ENCODE results near the gene RALGPS2.

The RALGPS2 gene

DNA sequence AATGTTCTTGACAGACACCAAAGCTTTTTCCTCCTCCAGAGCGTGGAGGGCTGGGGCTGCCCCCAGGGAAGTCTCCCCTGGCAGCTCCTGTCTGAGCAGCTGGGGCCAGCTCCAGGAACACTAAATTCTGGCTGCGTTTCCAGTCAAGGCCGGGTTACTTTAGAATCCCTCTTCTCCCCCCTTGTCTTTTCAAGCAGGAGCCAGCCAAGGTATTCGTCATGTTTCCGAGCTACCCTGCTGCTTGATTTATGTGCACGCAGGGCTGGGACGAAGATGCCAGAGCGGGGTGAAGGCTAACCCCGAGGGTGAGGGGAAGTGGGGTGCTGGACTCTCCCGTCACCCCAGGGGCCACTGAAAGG lies 213.9 kb downstream of the RALGPS2 start:
- Histone ChIP-seq H3K27ac (replicated peaks; ENCODE audit: low read length) (no peak overlapping the region), H2BK12ac (ENCODE audit: low read length) (no peak overlapping the region), H3K79me1 (ENCODE audit: low read depth, low read length) (no peaks in the 10 kb centered on the region), H3K18ac (ENCODE audit: low read length) (peak overlapping the region; percentile 57), H2BK15ac (ENCODE audit: low read length) (no peak overlapping the region), H3K27me3 (ENCODE audit: control insufficient read depth in 3 of 3, insufficient read depth in 3 of 3, low read depth in 1 of 3, low read length in 3 of 3) (peaks cover 0 to 20% (median 0%) of the 10 kb centered on the region in 3 experiments), H3K23ac (ENCODE audit: low read depth, low read length, poor library complexity) (no peak overlapping the region), H3K9ac (ENCODE audit: low read depth, low read length, poor library complexity) (no peak overlapping the region), H3K4ac (ENCODE audit: low read length) (no peak overlapping the region), H2AFZ (ENCODE audit: low read length) (no peak overlapping the region), H3K4me2 (ENCODE audit: insufficient read depth, low read length, poor library complexity, severe bottlenecking) (no peak overlapping the region), H3K9me3 (replicated peaks in 1 of 2; ENCODE audit: control insufficient read depth in 2 of 2, insufficient read depth in 1 of 2, low read depth in 1 of 2, low read length in 2 of 2) (no peaks in the 10 kb centered on the region), H2AK5ac (ENCODE audit: low read depth, low read length) (no peak overlapping the region), H3K36me3 (replicated peaks in 1 of 2; ENCODE audit: control insufficient read depth in 2 of 2, insufficient read depth in 2 of 2, low read length in 2 of 2) (no peaks in the 10 kb centered on the region), H3K4me1 (ENCODE audit: control insufficient read depth in 2 of 2, insufficient read depth in 1 of 2, low read depth in 1 of 2, low read length in 2 of 2) (peaks cover 5 to 9% of the 10 kb centered on the region in 2 donors), H4K8ac (ENCODE audit: low read depth, low read length) (no peak overlapping the region), H2BK5ac (ENCODE audit: low read length) (no peak overlapping the region), H4K91ac (ENCODE audit: low read depth, low read length, poor library complexity) (no peak overlapping the region), H3K14ac (ENCODE audit: low read length) (no peak overlapping the region), H3K4me3 (ENCODE audit: low read length in 2 of 2) (no peak overlapping the region), H2BK120ac (ENCODE audit: low read depth, low read length) (no peak overlapping the region)
- WGBS, 2 donors (ENCODE audit: extremely low coverage in 2 of 2, insufficient read length in 2 of 2, insufficient replicate concordance in 1 of 2), result no CpG with 5 or more reads among the region's 10 CpGs
- no peak for DNase-seq (ENCODE audit: low spot score)

DNA sequence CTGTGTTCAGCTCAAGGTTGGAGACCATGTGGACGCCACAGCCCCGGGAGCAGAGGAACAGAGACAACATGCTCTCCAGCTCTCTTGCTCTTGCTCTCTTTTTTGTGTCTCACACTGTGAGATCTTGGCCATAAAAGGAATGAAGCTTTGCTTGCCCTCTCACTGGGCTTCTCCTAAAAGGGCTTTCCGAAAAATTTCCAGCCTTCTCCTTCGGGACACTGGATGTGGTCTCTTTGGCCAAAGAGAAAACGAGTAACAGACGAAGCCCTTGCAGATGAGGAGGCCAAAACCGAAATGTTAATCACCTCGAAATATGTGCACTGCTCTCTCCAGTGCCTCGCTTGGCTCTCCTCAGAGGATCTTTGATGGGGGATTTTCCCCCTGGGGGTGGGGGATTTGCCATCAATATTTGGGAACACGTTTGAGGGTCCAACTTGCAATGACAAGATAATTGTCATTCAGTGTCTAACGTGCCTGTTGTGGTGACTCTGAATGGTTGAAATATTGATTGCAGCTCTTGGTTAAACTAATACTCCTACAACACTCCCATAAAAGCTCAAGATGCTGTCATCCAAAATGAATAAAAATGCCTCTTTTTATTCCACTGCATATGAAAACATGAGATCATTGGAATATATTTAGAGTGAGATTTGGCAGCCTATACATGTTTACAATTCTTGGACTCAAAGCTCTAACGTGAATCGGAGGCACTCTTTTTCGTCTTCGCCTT lies 214.5 kb downstream of the RALGPS2 start:
- H3K79me1 ChIP-seq (ENCODE audit: low read depth, low read length), result no peaks in the 10 kb centered on the region
- no peak overlapping the region for H3K23ac ChIP-seq (ENCODE audit: low read depth, low read length, poor library complexity)
- no peak overlapping the region for H3K4ac ChIP-seq (ENCODE audit: low read length)
- H3K27ac ChIP-seq (replicated peaks; ENCODE audit: low read length), result no peak overlapping the region
- no peak overlapping the region for H2AFZ ChIP-seq (ENCODE audit: low read length)
- H2BK5ac ChIP-seq (ENCODE audit: low read length), result no peak overlapping the region
- no peak overlapping the region for H2BK120ac ChIP-seq (ENCODE audit: low read depth, low read length)
- WGBS, 2 donors (ENCODE audit: extremely low coverage in 2 of 2, insufficient read length in 2 of 2, insufficient replicate concordance in 1 of 2), result no CpG with 5 or more reads among the region's 15 CpGs
- no peak overlapping the region for H3K4me3 ChIP-seq (ENCODE audit: low read length in 2 of 2)
- H2AK5ac ChIP-seq (ENCODE audit: low read depth, low read length), result no peak overlapping the region
- no peak overlapping the region for H4K8ac ChIP-seq (ENCODE audit: low read depth, low read length)
- H3K9ac ChIP-seq (ENCODE audit: low read depth, low read length, poor library complexity), result no peak overlapping the region
- peaks cover 5 to 9% of the 10 kb centered on the region in 2 donors for H3K4me1 ChIP-seq (ENCODE audit: control insufficient read depth in 2 of 2, insufficient read depth in 1 of 2, low read depth in 1 of 2, low read length in 2 of 2)
- DNase-seq (ENCODE audit: low spot score), result no peak
- H3K14ac ChIP-seq (ENCODE audit: low read length), result no peak overlapping the region
- peaks cover 0 to 20% (median 0%) of the 10 kb centered on the region in 3 experiments for H3K27me3 ChIP-seq (ENCODE audit: control insufficient read depth in 3 of 3, insufficient read depth in 3 of 3, low read depth in 1 of 3, low read length in 3 of 3)
- H2BK12ac ChIP-seq (ENCODE audit: low read length), result no peak overlapping the region
- no peaks in the 10 kb centered on the region for H3K9me3 ChIP-seq (replicated peaks in 1 of 2; ENCODE audit: control insufficient read depth in 2 of 2, insufficient read depth in 1 of 2, low read depth in 1 of 2, low read length in 2 of 2)
- H2BK15ac ChIP-seq (ENCODE audit: low read length), result no peak overlapping the region
- H3K36me3 ChIP-seq (replicated peaks in 1 of 2; ENCODE audit: control insufficient read depth in 2 of 2, insufficient read depth in 2 of 2, low read length in 2 of 2), result no peaks in the 10 kb centered on the region
- no peak overlapping the region for H4K91ac ChIP-seq (ENCODE audit: low read depth, low read length, poor library complexity)
- H3K18ac ChIP-seq (ENCODE audit: low read length), result peak overlapping the region; percentile 57
- H3K4me2 ChIP-seq (ENCODE audit: insufficient read depth, low read length, poor library complexity, severe bottlenecking), result no peak overlapping the region

DNA sequence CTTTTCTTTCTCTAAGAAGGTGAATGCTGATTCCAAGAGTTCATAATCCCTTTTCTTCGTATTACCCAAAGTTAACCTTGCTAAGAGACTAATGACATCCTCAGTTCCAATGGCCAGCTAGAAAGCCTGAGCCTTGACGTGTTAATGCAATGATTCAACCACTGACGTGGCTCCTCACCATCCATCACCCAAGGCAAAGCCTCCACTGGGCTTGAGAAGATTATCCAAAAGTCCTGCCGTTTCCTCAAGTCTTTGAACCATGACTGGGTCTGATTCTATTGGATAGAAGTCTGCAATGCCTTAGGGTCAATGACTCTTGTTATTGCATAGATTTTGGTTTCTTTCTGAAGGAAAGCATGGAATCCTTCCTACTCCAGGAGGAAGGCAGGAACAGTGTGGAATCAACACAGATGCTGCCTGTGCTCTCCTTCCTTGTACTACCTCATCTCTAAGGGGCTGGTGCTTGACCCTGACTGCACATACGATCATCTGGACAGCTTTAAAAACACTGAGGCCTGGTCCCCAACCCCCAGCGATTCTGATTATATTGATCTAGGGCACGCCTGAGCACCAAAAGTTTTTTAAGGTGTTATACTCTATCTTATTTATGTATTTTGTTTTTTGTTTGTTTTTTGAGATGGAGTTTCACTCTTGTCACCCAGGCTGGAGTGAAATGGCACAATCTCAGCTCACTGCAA lies 215.2 kb downstream of the RALGPS2 start:
- Histone ChIP-seq H2BK15ac (ENCODE audit: low read length) (no peak overlapping the region), H3K4me3 (ENCODE audit: low read length in 2 of 2) (no peak overlapping the region), H4K8ac (ENCODE audit: low read depth, low read length) (no peak overlapping the region), H3K79me1 (ENCODE audit: low read depth, low read length) (no peaks in the 10 kb centered on the region), H2BK12ac (ENCODE audit: low read length) (no peak overlapping the region), H3K9me3 (replicated peaks in 1 of 2; ENCODE audit: control insufficient read depth in 2 of 2, insufficient read depth in 1 of 2, low read depth in 1 of 2, low read length in 2 of 2) (no peaks in the 10 kb centered on the region), H3K27ac (replicated peaks; ENCODE audit: low read length) (no peak overlapping the region), H3K18ac (ENCODE audit: low read length) (no peak overlapping the region), H4K91ac (ENCODE audit: low read depth, low read length, poor library complexity) (no peak overlapping the region), H3K4me1 (ENCODE audit: control insufficient read depth in 2 of 2, insufficient read depth in 1 of 2, low read depth in 1 of 2, low read length in 2 of 2) (peaks cover 5 to 9% of the 10 kb centered on the region in 2 donors), H3K9ac (ENCODE audit: low read depth, low read length, poor library complexity) (no peak overlapping the region), H2AFZ (ENCODE audit: low read length) (no peak overlapping the region), H3K4ac (ENCODE audit: low read length) (no peak overlapping the region), H3K4me2 (ENCODE audit: insufficient read depth, low read length, poor library complexity, severe bottlenecking) (no peak overlapping the region), H2BK120ac (ENCODE audit: low read depth, low read length) (no peak overlapping the region), H2AK5ac (ENCODE audit: low read depth, low read length) (no peak overlapping the region), H3K36me3 (replicated peaks in 1 of 2; ENCODE audit: control insufficient read depth in 2 of 2, insufficient read depth in 2 of 2, low read length in 2 of 2) (no peaks in the 10 kb centered on the region), H3K27me3 (ENCODE audit: control insufficient read depth in 3 of 3, insufficient read depth in 3 of 3, low read depth in 1 of 3, low read length in 3 of 3) (peaks cover 0 to 20% (median 0%) of the 10 kb centered on the region in 3 experiments), H3K23ac (ENCODE audit: low read depth, low read length, poor library complexity) (no peak overlapping the region), H3K14ac (ENCODE audit: low read length) (no peak overlapping the region), H2BK5ac (ENCODE audit: low read length) (no peak overlapping the region)
- no peak for DNase-seq (ENCODE audit: low spot score)
- no CpG with 5 or more reads among the region's 7 CpGs for WGBS, 2 donors (ENCODE audit: extremely low coverage in 2 of 2, insufficient read length in 2 of 2, insufficient replicate concordance in 1 of 2)

DNA sequence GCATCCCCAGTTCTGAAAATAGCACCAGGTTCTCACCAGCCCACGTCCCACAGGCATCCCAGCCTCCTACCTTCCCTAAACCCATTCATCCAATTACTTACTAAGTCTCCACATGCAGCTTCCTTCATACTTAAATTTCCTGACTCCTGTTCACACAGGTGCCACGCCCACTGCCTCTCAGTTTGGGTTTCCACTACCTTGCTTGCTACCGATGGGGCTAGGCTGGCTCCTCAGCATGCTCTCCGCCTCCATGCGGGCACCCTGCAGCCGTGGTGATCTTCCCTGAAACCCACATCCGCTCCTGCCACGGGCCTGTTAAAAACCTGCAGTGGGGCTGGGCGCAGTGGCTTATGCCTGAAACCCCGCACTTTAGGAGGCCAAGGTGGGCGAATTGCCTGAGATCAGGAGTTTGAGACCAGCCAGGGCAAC lies 216.2 kb downstream of the RALGPS2 start:
- Histone ChIP-seq H4K91ac (ENCODE audit: low read depth, low read length, poor library complexity) (no peak overlapping the region), H2BK5ac (ENCODE audit: low read length) (no peak overlapping the region)

More for the DNA sequence above, 216.2 kb downstream of the RALGPS2 start:
- H2BK12ac ChIP-seq (ENCODE audit: low read length), result no peak overlapping the region
- no peaks in the 10 kb centered on the region for H3K79me1 ChIP-seq (ENCODE audit: low read depth, low read length)
- no peak overlapping the region for H2AK5ac ChIP-seq (ENCODE audit: low read depth, low read length)
- no peaks in the 10 kb centered on the region for H3K9me3 ChIP-seq (replicated peaks in 1 of 2; ENCODE audit: control insufficient read depth in 2 of 2, insufficient read depth in 1 of 2, low read depth in 1 of 2, low read length in 2 of 2)
- H3K4me3 ChIP-seq (ENCODE audit: low read length in 2 of 2), result no peak overlapping the region
- no peak overlapping the region for H3K18ac ChIP-seq (ENCODE audit: low read length)
- H2BK15ac ChIP-seq (ENCODE audit: low read length), result no peak overlapping the region
- peaks cover 0 to 20% (median 0%) of the 10 kb centered on the region in 3 experiments for H3K27me3 ChIP-seq (ENCODE audit: control insufficient read depth in 3 of 3, insufficient read depth in 3 of 3, low read depth in 1 of 3, low read length in 3 of 3)
- H3K23ac ChIP-seq (ENCODE audit: low read depth, low read length, poor library complexity), result no peak overlapping the region
- H4K8ac ChIP-seq (ENCODE audit: low read depth, low read length), result no peak overlapping the region
- DNase-seq (ENCODE audit: low spot score), result no peak
- H2BK120ac ChIP-seq (ENCODE audit: low read depth, low read length), result no peak overlapping the region
- H2AFZ ChIP-seq (ENCODE audit: low read length), result no peak overlapping the region
- H3K4ac ChIP-seq (ENCODE audit: low read length), result no peak overlapping the region
- no peak overlapping the region for H3K4me2 ChIP-seq (ENCODE audit: insufficient read depth, low read length, poor library complexity, severe bottlenecking)
- H3K27ac ChIP-seq (replicated peaks; ENCODE audit: low read length), result no peak overlapping the region
- no peaks in the 10 kb centered on the region for H3K36me3 ChIP-seq (replicated peaks in 1 of 2; ENCODE audit: control insufficient read depth in 2 of 2, insufficient read depth in 2 of 2, low read length in 2 of 2)
- no peak overlapping the region for H3K14ac ChIP-seq (ENCODE audit: low read length)
- no peak overlapping the region for H3K9ac ChIP-seq (ENCODE audit: low read depth, low read length, poor library complexity)
- WGBS, 2 donors (ENCODE audit: extremely low coverage in 2 of 2, insufficient read length in 2 of 2, insufficient replicate concordance in 1 of 2), result no CpG with 5 or more reads among the region's 11 CpGs
- H3K4me1 ChIP-seq (ENCODE audit: control insufficient read depth in 2 of 2, insufficient read depth in 1 of 2, low read depth in 1 of 2, low read length in 2 of 2), result peaks cover 9 to 10% of the 10 kb centered on the region in 2 donors
